ENCODE measurements around the gene KLF13.
"Not testable (repeated sequence)": the region's sequence is repeated elsewhere in the genome, so short reads cannot be mapped to it uniquely, and the experiment has no call there.

KLF13 gene

GRCh38 chr15:31345606-31346366 lies 19.2 kb downstream of the KLF13 start:
- no peak for DNase-seq (ENCODE audit: low read depth in 2 of 2)

- no peak for DNase-seq (ENCODE audit: low read depth in 2 of 2)
Measured at GRCh38 chr15:31346367-31347066, 19.9 kb downstream of the KLF13 start.

GRCh38 chr15:31347067-31347975 lies 20.7 kb downstream of the KLF13 start:
- DNase-seq (ENCODE audit: low read depth in 2 of 2), result peak; percentile 60 to 68

GRCh38 chr15:31347981-31348803 lies 21.6 kb downstream of the KLF13 start:
- no peak for DNase-seq (ENCODE audit: low read depth in 2 of 2)

- no peak for DNase-seq (ENCODE audit: low read depth in 2 of 2)
Measured at GRCh38 chr15:31349233-31350141, 22.9 kb downstream of the KLF13 start.

- no peak for DNase-seq (ENCODE audit: low read depth in 2 of 2)
Measured at GRCh38 chr15:31350771-31351170, 24.1 kb downstream of the KLF13 start.

- no peak for DNase-seq (ENCODE audit: low read depth in 2 of 2)
Measured at GRCh38 chr15:31352339-31352751, 25.7 kb downstream of the KLF13 start.

- DNase-seq (ENCODE audit: low read depth in 2 of 2), result no peak
Measured at GRCh38 chr15:31352911-31353811, 26.5 kb downstream of the KLF13 start.

GRCh38 chr15:31353931-31354330 lies 27.3 kb downstream of the KLF13 start:
- DNase-seq (ENCODE audit: low read depth in 2 of 2), result no peak

GRCh38 chr15:31356097-31356496 lies 29.5 kb downstream of the KLF13 start:
- not testable (repeated sequence) for DNase-seq (ENCODE audit: low read depth in 2 of 2)

- no peak for DNase-seq (ENCODE audit: low read depth in 2 of 2)
Measured at GRCh38 chr15:31357148-31357547, 30.5 kb downstream of the KLF13 start.

- DNase-seq (ENCODE audit: low read depth in 2 of 2), result no peak
Measured at GRCh38 chr15:31358163-31358562, 31.5 kb downstream of the KLF13 start.

GRCh38 chr15:31358957-31359701 lies 32.5 kb downstream of the KLF13 start:
- no peak for DNase-seq (ENCODE audit: low read depth in 2 of 2)

GRCh38 chr15:31359702-31360111 lies 33.1 kb downstream of the KLF13 start:
- no peak for DNase-seq (ENCODE audit: low read depth in 2 of 2)

- no peak for DNase-seq (ENCODE audit: low read depth in 2 of 2)
Measured at GRCh38 chr15:31360158-31360561, 33.5 kb downstream of the KLF13 start.

- DNase-seq (ENCODE audit: low read depth in 2 of 2), result no peak
Measured at GRCh38 chr15:31360843-31361763, 34.5 kb downstream of the KLF13 start.

GRCh38 chr15:31361764-31362515 lies 35.3 kb downstream of the KLF13 start:
- DNase-seq (ENCODE audit: low read depth in 2 of 2), result no peak
